Panc1 (cell line): ENCODE results near the gene PRPS1. TPM values are rescaled to one million over a fixed set of nuclear protein-coding genes. Genes with fewer than 3 reads are reported as not detected.
A peak's percentile ranks its signal among the peaks of the same experiment; 100 is the strongest.

Source experiments
- ATAC-seq: fragments of 200-7000 bp; cut with Tn5 transposase; 2 replicates; pipeline ENCODE4 v1.9.1; 2020; ENCODE audit warnings: mild to moderate bottlenecking, moderate library complexity
- BruUV-seq: library from RNA; stranded (reverse); fragments of 400-500 nt; replicated peaks from 2 replicates; lab custom pipeline; 2021; lab: Mats Ljungman, UMichigan
- CTCF ChIA-PET: fragments of 300-600 bp; sonication (Branson Sonifier 250); formaldehyde crosslinking; loops from one replicate; lab custom pipeline; 2022; ENCODE audit warnings: antibody characterized with exemption; lab: Charles Lee
- POLR2A ChIA-PET: fragments of 300-600 bp; sonication (Branson Sonifier 250); formaldehyde crosslinking; loops from one replicate; lab custom pipeline; 2022; ENCODE audit warnings: antibody characterized with exemption; lab: Charles Lee
- DNase-seq: peaks from one replicate; pipeline ENCODE4 v3.0.0-alpha.2; 2010; ENCODE audit warnings: low read depth, low spot score
- H3K27ac ChIP-seq: 2 replicates; pipeline ENCODE4 v1.5.1; 2011; ENCODE audit warnings: mild to moderate bottlenecking, low read length, inconsistent platforms
- H3K27me3 ChIP-seq: fragments of 200-500 bp; sonication (Bioruptor generic); 2 replicates; pipeline ENCODE4 v1.6.0; 2014; ENCODE audit warnings: low read length, inconsistent platforms; ENCODE audit not compliant: control insufficient read depth, insufficient read depth
- H3K36me3 ChIP-seq: fragments of 200-500 bp; sonication (Bioruptor generic); 2 replicates; pipeline ENCODE4 v1.5.1; 2014; ENCODE audit warnings: inconsistent platforms, mild to moderate bottlenecking, low read length, moderate library complexity; ENCODE audit not compliant: control insufficient read depth, insufficient read depth
- H3K4me1 ChIP-seq: 2 replicates; pipeline ENCODE4 v1.5.1; 2011; ENCODE audit warnings: inconsistent platforms, mild to moderate bottlenecking, low read length, moderate library complexity; ENCODE audit not compliant: control insufficient read depth, insufficient read depth
- H3K4me3 ChIP-seq, 2 experiments: 2 replicates each; pipeline ENCODE4 v1.5.1; 2011 to 2012; ENCODE audit warnings: low read depth in 2 of 2, low read length in 2 of 2, mild to moderate bottlenecking in 2 of 2, inconsistent platforms in 1 of 2, moderate library complexity in 1 of 2
- H3K9me3 ChIP-seq: fragments of 200-500 bp; sonication (Bioruptor generic); 2 replicates; pipeline ENCODE4 v1.5.1; 2014; ENCODE audit warnings: low read depth, mild to moderate bottlenecking, inconsistent platforms, low read length, moderate library complexity; ENCODE audit not compliant: control insufficient read depth, insufficient read depth
- POLR2AphosphoS5 ChIP-seq: IDR thresholded peaks from 2 replicates; pipeline ENCODE4 v1.6.1; 2012; ENCODE audit warnings: mild to moderate bottlenecking, low read depth, low read length, moderate library complexity
- SIN3A ChIP-seq: IDR thresholded peaks from 2 replicates; pipeline ENCODE4 v1.6.1; 2012; ENCODE audit warnings: low read depth, mild to moderate bottlenecking, low read length, moderate library complexity, borderline replicate concordance; ENCODE audit not compliant: insufficient read depth
- TCF7L2 ChIP-seq: IDR thresholded peaks from 2 replicates; pipeline ENCODE4 v1.6.1; 2011; ENCODE audit warnings: mild to moderate bottlenecking, low read depth, low read length, inconsistent platforms
- in situ Hi-C: cut with HindIII; loops from 2 replicates; pipeline ENCODE4 v1.10.0; 2016; ENCODE audit warnings: low sequenced_read_pairs, low pct_unique_long_range_greater_than_20kb
- intact Hi-C: fragments of 100-400 bp; cut with micrococcal nuclease; formaldehyde crosslinking; loops from one replicate; pipeline ENCODE4 v1.10.0; 2022; ENCODE audit not compliant: unreplicated experiment
- total RNA-seq: library from RNA; stranded (reverse); gene quantifications from one replicate; pipeline ENCODE4 v1.2.1, GENCODE V29; 2021; ENCODE audit not compliant: unreplicated experiment
- TF ChIP-seq, protein P1 (sequence below): fragments of 450-650 bp; IDR thresholded peaks from 2 replicates; pipeline ENCODE4 v1.5.1; 2017; ENCODE audit warnings: mild to moderate bottlenecking
- TF ChIP-seq, protein P2 (sequence below), 2 experiments: IDR thresholded peaks; 2 replicates each; pipeline ENCODE4 v1.6.1; 2011 to 2012; ENCODE audit warnings: low read depth in 2 of 2, control low read depth in 1 of 2, low read length in 1 of 2, mild to moderate bottlenecking in 1 of 2, moderate library complexity in 1 of 2; ENCODE audit not compliant: insufficient read depth in 1 of 2

The PRPS1 gene
- total RNA-seq, 1 experiment from 2014 or later: 152 TPM

DNA sequence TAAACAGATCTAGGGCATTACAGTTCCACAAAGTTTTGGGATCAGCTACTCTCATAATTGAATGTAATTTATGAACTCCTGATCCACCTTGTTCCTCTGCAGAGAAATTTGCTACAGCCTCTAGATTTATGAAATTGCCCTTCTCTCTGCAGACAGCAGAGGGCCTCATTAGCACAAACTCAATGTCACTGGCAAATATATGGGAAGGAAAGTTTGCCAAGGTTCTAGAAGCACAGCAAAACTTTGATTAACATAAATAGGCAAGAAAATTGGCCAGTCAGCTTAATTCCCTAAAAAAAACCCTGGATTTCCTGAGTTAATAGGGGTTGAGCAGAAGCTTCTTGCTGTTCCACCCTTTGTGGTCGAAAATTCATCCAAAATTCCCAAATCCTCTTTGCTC, 31.5 kb downstream of the PRPS1 start:
- no peaks in the 10 kb centered on the region for H3K9me3 ChIP-seq
- no peak overlapping the region for H3K27ac ChIP-seq
- intact Hi-C loops: loop anchor here (1.0 to 5.0 kb wide), 4 partner anchors 58 to 413 kb away; partner anchors contain the start of gene NCBP2L
- H3K4me1 ChIP-seq: no peaks in the 10 kb centered on the region
- TF ChIP-seq TCF7L2: no peak
- TF ChIP-seq, protein P1, sequence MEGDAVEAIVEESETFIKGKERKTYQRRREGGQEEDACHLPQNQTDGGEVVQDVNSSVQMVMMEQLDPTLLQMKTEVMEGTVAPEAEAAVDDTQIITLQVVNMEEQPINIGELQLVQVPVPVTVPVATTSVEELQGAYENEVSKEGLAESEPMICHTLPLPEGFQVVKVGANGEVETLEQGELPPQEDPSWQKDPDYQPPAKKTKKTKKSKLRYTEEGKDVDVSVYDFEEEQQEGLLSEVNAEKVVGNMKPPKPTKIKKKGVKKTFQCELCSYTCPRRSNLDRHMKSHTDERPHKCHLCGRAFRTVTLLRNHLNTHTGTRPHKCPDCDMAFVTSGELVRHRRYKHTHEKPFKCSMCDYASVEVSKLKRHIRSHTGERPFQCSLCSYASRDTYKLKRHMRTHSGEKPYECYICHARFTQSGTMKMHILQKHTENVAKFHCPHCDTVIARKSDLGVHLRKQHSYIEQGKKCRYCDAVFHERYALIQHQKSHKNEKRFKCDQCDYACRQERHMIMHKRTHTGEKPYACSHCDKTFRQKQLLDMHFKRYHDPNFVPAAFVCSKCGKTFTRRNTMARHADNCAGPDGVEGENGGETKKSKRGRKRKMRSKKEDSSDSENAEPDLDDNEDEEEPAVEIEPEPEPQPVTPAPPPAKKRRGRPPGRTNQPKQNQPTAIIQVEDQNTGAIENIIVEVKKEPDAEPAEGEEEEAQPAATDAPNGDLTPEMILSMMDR: peak; percentile 78
- ChIA-PET CTCF (interaction anchor here (0.6 to 2.1 kb wide), 5 partner anchors 35 to 234 kb away, joined by 3 to 19 read pairs (median 6); partner anchors contain the start of genes NCBP2L and TSC22D3), POLR2A (no interaction called here)
- ATAC-seq (peak; percentile 67; the same call in 1 of the 2 replicates), DNase-seq (no peak)
- H3K27me3 ChIP-seq: no peaks in the 10 kb centered on the region
- in situ Hi-C loops: no loop called here
- no peak overlapping the region for H3K4me3 ChIP-seq
- no peaks in the 10 kb centered on the region for H3K36me3 ChIP-seq
- no TSS peak for BruUV-seq

DNA sequence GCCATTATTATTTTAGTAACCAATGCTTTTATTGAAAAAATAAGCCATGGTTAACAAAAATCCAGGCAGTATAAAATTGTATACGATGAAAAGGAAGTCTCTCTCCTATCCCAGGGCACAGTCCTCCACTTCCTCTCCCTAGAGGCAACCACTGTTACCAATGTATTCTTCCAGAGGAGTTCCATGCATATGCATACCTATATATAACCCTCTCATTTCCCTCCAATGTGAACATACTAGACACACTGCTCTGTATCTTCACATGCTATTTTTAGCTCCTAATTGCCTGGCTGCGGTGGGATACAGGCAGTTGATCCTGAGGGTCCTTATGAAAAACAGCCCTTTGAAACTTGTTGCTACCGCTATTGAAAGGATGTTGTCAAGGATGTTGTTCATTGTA, 33.8 kb downstream of the PRPS1 start:
- in situ Hi-C loops (no loop called here), intact Hi-C loops (no loop called here)
- Histone ChIP-seq H3K9me3 (no peaks in the 10 kb centered on the region), H3K27ac (no peak overlapping the region), H3K4me1 (no peaks in the 10 kb centered on the region), H3K36me3 (no peaks in the 10 kb centered on the region), H3K4me3 (no peak overlapping the region), H3K27me3 (no peaks in the 10 kb centered on the region)
- ChIA-PET CTCF (interaction anchor here (1.2 kb wide), 1 partner anchor 115 kb away, joined by 4 read pairs; the partner anchor contains the start of gene NCBP2L), POLR2A (no interaction called here)
- TF ChIP-seq TCF7L2 (no peak), POLR2AphosphoS5 (no peak), SIN3A (no peak)
- TF ChIP-seq, protein P1: no peak
- TF ChIP-seq, protein P2, sequence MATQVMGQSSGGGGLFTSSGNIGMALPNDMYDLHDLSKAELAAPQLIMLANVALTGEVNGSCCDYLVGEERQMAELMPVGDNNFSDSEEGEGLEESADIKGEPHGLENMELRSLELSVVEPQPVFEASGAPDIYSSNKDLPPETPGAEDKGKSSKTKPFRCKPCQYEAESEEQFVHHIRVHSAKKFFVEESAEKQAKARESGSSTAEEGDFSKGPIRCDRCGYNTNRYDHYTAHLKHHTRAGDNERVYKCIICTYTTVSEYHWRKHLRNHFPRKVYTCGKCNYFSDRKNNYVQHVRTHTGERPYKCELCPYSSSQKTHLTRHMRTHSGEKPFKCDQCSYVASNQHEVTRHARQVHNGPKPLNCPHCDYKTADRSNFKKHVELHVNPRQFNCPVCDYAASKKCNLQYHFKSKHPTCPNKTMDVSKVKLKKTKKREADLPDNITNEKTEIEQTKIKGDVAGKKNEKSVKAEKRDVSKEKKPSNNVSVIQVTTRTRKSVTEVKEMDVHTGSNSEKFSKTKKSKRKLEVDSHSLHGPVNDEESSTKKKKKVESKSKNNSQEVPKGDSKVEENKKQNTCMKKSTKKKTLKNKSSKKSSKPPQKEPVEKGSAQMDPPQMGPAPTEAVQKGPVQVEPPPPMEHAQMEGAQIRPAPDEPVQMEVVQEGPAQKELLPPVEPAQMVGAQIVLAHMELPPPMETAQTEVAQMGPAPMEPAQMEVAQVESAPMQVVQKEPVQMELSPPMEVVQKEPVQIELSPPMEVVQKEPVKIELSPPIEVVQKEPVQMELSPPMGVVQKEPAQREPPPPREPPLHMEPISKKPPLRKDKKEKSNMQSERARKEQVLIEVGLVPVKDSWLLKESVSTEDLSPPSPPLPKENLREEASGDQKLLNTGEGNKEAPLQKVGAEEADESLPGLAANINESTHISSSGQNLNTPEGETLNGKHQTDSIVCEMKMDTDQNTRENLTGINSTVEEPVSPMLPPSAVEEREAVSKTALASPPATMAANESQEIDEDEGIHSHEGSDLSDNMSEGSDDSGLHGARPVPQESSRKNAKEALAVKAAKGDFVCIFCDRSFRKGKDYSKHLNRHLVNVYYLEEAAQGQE (IDR thresholded peaks at IDR 0.05; ENCODE audit: insufficient read depth in 1 of 2, low read depth in 2 of 2, low read length in 1 of 2): no peak
- ATAC-seq (no peak), DNase-seq (no peak)
- BruUV-seq: no TSS peak
